ENCODE measurements around the gene SH2D7. TPM values are rescaled to one million over a fixed set of nuclear protein-coding genes. Genes with fewer than 3 reads are reported as not detected.

Gene SH2D7
- total RNA-seq (2022): not detected in 2 replicates
- Bru-seq, nascent RNA: not detected
- not detected for BruChase-seq, experiment 1, labeled RNA remaining after a 6-hour chase
- BruChase-seq, experiment 2, labeled RNA remaining after a 2-hour chase: not detected
- long read RNA-seq: 0 reads

DNA sequence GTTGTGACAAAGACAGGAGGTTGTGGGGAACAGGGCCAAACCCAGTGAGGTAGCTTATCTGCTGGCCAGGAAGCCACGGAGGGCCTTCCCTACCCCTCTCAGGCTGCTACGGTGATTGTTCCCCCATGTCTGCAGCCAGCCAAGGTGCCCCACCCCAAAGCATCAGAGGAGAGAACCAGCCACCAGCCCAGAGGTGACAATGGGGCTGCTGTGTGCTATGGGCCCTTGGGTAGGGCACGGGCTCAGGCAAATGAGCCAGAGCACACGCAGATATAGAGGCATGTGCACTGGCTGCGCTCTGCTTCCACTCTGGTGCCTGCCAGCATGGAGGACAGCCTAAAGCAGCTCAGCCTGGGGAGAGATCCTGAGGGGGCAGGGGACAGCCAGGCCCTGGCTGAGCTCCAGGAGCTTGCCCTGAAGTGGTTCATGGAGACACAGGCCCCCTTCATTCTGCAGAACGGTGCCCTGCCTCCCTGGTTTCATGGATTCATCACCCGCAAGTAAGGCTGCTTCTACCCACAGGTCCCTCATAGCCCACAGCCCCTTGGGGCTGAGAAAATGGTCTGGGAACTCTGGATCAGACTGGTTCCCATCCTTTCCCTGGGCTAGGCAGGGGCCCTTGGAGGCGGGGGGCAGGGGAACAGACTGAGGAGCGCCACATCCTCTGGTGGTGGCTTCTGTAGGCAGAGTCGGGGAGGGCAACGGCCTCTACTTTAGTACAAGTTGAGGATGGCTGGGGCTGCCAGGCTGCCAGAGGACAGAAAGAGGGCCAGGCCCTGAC is at the start of gene SH2D7:
SH2D7 (plus strand) TSS at position 301 of the 781 bp plus-strand sequence; CDS start at position 325, 24 bp downstream.
- intact Hi-C loops (cut with micrococcal nuclease; ENCODE audit: unreplicated experiment): no loop called here
- CTCF ChIA-PET: no interaction called here
- H3K36me3 Mint-ChIP-seq (ENCODE audit: insufficient read depth, unreplicated experiment): no peaks in the 10 kb centered on the region
- no peaks in the 10 kb centered on the region for H3K9me3 Mint-ChIP-seq (ENCODE audit: low read depth, unreplicated experiment)
- TF ChIP-seq, protein P1, sequence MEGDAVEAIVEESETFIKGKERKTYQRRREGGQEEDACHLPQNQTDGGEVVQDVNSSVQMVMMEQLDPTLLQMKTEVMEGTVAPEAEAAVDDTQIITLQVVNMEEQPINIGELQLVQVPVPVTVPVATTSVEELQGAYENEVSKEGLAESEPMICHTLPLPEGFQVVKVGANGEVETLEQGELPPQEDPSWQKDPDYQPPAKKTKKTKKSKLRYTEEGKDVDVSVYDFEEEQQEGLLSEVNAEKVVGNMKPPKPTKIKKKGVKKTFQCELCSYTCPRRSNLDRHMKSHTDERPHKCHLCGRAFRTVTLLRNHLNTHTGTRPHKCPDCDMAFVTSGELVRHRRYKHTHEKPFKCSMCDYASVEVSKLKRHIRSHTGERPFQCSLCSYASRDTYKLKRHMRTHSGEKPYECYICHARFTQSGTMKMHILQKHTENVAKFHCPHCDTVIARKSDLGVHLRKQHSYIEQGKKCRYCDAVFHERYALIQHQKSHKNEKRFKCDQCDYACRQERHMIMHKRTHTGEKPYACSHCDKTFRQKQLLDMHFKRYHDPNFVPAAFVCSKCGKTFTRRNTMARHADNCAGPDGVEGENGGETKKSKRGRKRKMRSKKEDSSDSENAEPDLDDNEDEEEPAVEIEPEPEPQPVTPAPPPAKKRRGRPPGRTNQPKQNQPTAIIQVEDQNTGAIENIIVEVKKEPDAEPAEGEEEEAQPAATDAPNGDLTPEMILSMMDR (IDR thresholded peaks at IDR 0.05; ENCODE audit: unreplicated experiment): no peak
- H3K27ac Mint-ChIP-seq (ENCODE audit: unreplicated experiment): no peak within 1 kb of the TSS
- H3K27me3 Mint-ChIP-seq (ENCODE audit: unreplicated experiment): no peaks in the 10 kb centered on the region
- no peak within 1 kb of the TSS for H3K4me3 Mint-ChIP-seq (ENCODE audit: low read depth, unreplicated experiment)
- BruUV-seq (replicated peaks): no TSS peak
- peaks cover 8% of the 10 kb centered on the region for H3K4me1 Mint-ChIP-seq (ENCODE audit: low read depth, unreplicated experiment)
- DNase-seq: no peak

DNA sequence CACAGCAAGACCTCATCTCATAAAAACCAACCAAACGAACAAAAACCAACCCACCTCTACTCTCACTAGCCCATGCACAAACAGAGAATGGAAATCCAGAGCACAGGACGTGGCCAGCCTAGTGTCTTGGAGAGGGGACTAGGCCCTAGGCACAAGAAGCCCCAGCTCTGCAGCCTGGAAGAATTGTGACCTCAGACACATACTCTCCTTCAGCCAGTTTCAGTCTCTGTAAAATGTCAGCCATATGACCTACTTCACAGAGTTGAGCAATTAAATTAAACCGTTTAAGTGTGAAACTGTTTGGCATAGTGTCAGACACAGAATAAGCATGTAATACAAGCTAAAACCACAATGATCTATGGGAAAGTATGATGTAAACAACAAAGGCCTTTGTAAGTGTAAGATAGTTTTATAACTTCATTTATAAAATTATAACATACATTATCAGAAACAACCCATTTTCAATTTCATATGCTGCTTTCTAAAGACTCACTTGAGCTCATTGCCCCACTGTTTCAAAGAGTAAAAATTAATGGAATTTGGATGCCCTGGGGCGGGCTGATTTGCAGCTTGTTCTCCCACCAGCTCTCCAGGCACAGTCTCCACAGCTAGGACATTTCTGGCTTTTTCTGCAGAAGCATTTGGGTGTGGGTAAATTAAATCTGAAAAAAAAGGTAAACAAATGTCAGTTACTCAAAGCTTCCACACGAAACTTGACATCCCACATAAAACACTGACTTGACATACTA is 47.8 kb upstream of the SH2D7 start:
- H3K27ac Mint-ChIP-seq (ENCODE audit: unreplicated experiment): no peak overlapping the region
- TF ChIP-seq, protein P1 (IDR thresholded peaks at IDR 0.05; ENCODE audit: unreplicated experiment): no peak
- no peaks in the 10 kb centered on the region for H3K9me3 Mint-ChIP-seq (ENCODE audit: low read depth, unreplicated experiment)
- peaks cover 11% of the 10 kb centered on the region for H3K36me3 Mint-ChIP-seq (ENCODE audit: insufficient read depth, unreplicated experiment)
- no peak overlapping the region for H3K4me3 Mint-ChIP-seq (ENCODE audit: low read depth, unreplicated experiment)
- peaks cover 1% of the 10 kb centered on the region for H3K4me1 Mint-ChIP-seq (ENCODE audit: low read depth, unreplicated experiment)
- BruUV-seq (replicated peaks): no TSS peak
- CTCF ChIA-PET: no interaction called here
- intact Hi-C loops (cut with micrococcal nuclease; ENCODE audit: unreplicated experiment): no loop called here
- H3K27me3 Mint-ChIP-seq (ENCODE audit: unreplicated experiment): no peaks in the 10 kb centered on the region
- no peak for DNase-seq

DNA sequence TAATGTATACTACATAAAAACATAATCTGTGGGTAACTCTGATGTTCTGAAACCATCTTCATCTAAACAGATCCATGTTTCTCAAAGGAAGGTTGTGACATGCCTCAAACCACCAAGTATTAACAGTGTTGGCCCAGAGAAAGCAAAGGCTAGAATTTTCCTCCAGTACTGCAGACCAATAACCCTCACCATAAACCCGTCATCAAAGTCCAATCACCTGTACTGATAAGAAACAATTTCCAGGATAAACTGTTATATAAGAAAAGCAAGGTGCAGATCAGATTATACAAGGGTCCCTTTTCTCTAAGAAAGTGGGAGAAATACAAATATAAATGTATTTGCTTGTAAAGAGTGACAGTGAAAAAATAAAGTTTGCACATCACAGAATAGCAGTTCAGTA is 47.2 kb upstream of the SH2D7 start:
- H3K27me3 Mint-ChIP-seq (ENCODE audit: unreplicated experiment): no peaks in the 10 kb centered on the region
- BruUV-seq (replicated peaks): no TSS peak
- H3K27ac Mint-ChIP-seq (ENCODE audit: unreplicated experiment): no peak overlapping the region
- peaks cover 13% of the 10 kb centered on the region for H3K36me3 Mint-ChIP-seq (ENCODE audit: insufficient read depth, unreplicated experiment)
- CTCF ChIA-PET: no interaction called here
- no peaks in the 10 kb centered on the region for H3K9me3 Mint-ChIP-seq (ENCODE audit: low read depth, unreplicated experiment)
- TF ChIP-seq, protein P1 (IDR thresholded peaks at IDR 0.05; ENCODE audit: unreplicated experiment): no peak
- no peak overlapping the region for H3K4me3 Mint-ChIP-seq (ENCODE audit: low read depth, unreplicated experiment)
- DNase-seq: no peak
- peaks cover 7% of the 10 kb centered on the region for H3K4me1 Mint-ChIP-seq (ENCODE audit: low read depth, unreplicated experiment)
- intact Hi-C loops (cut with micrococcal nuclease; ENCODE audit: unreplicated experiment): no loop called here

DNA sequence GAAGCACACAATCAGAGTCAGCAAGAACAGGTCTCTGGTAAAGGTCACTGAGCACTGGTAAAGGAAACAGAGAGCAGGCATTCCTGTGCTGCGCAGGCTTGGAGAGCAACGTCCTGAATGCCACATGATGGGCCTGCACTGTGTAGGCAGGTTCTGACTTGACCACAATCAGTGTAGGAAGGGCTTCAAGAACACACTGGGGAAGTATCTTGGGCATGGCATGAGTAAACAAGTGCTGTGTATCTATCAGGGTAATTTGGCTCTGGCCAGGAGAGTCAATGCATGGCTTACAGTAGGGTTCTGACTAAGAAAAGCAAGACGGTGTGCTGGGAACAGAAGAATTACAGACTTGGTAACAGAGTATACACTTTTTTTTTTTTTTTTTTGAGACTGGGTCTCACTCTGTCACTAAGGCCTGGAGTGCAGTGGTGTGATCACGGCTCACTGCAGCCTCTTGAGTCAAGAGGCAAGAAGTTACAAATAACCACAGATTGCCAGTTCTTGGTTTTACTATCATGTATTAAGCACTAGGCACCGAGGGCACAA is 45.5 kb upstream of the SH2D7 start:
- intact Hi-C loops (cut with micrococcal nuclease; ENCODE audit: unreplicated experiment): no loop called here
- TF ChIP-seq, protein P1 (IDR thresholded peaks at IDR 0.05; ENCODE audit: unreplicated experiment): no peak

More for the DNA sequence above, 45.5 kb upstream of the SH2D7 start:
- no TSS peak for BruUV-seq (replicated peaks)
- peaks cover 13% of the 10 kb centered on the region for H3K36me3 Mint-ChIP-seq (ENCODE audit: insufficient read depth, unreplicated experiment)
- DNase-seq: no peak
- peaks cover 19% of the 10 kb centered on the region for H3K4me1 Mint-ChIP-seq (ENCODE audit: low read depth, unreplicated experiment)
- no peaks in the 10 kb centered on the region for H3K27me3 Mint-ChIP-seq (ENCODE audit: unreplicated experiment)
- H3K4me3 Mint-ChIP-seq (ENCODE audit: low read depth, unreplicated experiment): no peak overlapping the region
- no peaks in the 10 kb centered on the region for H3K9me3 Mint-ChIP-seq (ENCODE audit: low read depth, unreplicated experiment)
- CTCF ChIA-PET: interaction anchor here (0.7 kb wide), 1 partner anchor 444 kb away, joined by 6 read pairs; no protein-coding TSS in a partner anchor
- H3K27ac Mint-ChIP-seq (ENCODE audit: unreplicated experiment): no peak overlapping the region
